ENCODE results near the gene KCNC1.

Gene KCNC1

DNA sequence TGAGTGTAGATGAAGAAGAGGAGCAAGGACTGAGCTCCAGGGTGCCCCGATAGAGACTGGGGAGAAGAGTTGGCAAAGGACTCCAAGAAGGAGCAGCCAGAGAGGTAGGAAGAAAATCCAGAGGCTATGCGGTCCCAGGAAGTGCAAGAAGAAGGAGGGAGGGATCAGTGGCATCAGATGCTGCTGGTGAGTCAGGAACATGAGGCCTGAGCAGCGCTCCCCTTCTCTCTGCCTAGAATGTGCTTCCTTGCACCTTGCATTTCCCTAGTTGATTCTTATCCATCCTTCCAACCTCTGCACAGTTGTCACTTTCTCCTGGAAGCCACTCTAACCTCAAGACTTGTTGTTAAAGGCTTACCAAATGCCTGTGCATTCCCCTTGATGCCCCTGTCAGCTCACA lies 21.3 kb downstream of the KCNC1 start:
- DNase-seq: no peak

DNA sequence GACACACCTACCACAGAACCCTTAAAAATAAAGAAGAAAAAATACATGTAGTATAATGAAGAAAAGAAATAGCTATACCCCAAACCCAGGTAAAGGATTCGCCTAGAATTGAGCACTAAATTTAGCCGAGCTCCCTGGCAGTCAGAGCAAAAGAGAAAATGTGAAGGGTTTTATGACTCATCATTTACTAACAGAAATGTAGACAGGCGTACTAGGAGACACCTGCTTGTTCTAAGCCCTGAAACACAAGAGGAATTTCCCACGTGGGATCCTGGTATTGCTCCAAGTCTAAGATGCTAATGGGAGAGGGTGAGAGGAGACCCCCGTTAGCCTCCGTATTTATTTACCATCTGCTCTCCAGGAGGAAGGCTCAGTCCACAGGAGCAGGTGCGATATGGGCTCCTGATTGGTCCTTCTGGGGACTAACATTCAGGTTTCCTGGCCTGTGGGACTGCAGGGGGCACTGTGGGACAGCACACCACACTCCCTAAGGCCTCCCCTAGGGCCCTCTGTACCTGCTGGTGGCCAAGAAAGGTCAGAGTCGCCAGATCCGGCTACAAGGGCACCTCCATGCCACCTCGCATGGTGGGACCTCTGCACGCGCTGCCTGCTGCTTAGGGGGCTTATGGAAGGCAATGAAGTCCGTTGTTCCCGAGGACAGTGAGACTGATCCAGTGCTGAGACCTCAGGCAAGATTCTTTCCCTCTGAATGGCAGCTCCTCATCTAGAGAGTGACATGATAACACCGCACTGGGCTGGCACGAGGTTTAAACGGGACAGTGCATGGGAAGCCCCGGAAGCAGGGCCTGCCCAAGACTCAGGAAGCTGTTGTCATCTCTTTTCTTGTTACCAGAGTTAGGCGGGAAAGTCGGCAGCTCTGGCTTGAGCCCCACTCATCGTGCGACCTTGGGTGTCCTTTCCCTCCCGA lies 25.8 kb downstream of the KCNC1 start:
- DNase-seq: no peak

DNA sequence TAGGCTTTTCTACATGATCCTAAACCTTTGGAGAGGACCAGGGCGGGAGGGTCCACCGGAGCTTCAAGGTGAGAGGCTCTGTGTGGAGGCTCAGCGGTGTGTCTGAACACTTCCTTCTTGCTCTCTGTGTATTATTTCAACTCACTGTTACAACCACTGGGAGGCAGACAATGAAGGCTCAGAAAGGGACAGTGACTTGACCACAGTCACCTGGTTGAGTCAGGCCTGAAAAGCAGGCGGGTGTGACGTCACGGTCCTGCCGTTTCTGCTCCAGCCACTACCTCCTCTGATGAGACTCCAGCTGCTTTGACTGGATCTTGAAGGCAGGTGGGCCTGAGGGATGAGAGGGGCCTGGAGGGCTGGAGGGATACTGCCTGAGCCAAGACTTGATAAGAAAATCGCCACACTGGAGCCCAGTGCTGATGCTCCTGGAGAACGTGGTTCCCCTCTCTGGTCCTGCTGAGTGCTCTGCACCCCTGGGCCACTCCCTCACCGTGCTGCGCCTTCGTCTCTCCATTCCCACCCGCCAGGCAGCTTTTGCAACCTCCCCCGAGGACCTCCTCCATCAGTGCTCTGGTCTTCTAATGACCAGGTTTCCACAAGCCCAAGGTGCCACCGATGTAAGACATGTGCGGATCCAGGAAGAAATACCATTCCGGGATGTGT lies 27.9 kb downstream of the KCNC1 start:
- no peak for DNase-seq

DNA sequence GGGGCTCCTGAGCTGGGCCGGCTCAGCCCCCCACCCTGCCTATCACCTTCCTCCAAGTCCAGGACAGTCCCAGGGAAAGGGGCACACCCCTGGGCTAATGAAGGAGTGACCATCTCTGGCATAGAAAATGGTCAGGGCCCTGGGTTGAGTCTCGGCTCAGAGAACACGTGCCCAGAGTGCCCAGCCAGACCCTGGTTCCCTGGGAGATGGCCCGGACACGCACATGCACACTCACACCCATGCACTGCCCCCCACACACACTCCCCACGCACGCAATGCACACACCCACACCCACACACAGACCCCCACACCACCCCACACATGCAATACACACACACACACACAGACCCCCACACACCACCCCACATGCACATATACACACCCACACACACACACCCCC lies 28.7 kb downstream of the KCNC1 start:
- DNase-seq: no peak

DNA sequence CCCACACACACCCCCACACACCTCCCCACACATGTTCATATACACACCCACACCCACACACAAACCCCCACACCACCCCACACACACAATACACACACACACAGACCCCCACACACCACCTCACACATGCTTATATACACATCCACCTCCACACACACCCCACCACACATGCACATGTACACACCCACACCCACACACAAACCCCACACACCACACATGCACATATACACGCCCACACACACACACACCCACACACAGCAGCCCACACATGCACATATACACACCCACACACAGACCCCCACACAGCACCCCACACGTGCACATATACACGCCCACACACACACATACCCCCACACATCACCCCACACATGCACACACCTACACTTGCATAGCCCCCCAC lies 29.1 kb downstream of the KCNC1 start:
- no peak for DNase-seq

DNA sequence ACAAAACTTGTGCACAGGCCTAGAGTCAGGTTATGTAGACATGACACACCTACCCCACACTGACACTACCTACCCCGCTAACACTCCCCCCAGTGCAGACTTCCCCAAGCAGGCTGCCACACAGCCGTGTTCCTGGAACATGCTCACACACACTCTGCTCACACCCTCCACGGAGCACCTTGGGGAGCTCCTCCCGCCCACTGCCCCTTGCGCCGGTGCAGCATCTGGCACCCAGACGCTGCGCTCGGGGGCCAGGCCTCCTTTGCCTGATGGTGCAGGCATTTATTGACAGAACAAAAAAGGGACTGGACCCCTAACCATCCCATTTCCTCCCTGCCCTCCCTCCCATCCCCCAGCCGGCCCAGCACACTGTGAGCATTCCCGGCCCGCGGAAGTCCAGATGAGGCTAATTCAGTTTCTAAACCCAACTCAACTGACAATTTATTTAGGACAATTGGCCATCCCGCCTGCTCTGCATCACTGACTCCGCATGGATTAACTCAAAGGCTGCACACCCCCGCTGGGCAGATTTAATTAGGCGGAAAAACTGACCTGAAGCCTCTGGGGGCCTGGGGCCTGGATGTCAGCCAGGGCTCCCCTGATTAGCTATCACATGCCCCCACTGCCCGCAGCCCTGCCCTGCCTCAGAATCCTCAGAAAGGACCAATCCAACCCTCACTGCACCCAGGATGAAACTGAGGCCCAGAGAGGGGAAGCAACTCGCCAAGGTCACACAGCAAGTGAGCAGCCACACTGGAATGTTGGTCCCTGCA lies 30.1 kb downstream of the KCNC1 start:
- DNase-seq: no peak

DNA sequence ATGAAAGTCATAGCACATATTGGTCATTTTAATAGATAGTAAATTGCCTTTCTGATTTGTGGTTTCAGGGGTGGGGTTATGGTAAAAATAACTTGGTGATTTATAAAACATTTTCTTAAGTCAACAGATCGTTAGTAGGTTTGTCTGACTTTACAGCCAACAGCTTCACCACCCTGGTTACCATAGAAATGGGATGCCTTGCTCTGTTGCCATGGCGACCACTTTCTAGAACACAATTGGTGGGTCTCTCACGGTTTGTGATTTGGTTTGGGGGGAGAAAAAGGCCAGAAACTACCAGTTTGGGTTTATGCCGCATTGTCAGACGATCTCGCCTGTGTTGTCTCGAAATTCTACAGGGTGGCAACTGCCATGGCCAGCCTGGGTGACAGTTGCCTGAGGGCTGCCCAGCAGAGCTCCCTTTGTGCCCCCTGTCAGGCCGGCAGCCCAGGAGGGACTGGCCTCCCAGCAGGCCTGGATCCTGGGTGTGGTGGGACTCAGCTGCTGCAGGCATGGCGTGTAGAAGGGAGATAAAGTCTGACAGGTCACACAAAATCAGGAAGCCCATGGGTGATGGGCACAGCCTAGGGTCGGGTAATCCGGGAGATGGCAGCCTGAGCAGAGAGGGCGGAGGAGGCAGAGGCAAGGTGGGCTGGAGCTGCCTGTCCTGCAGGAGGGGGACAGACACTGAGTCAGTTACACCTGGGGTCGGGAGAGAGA lies 30.9 kb downstream of the KCNC1 start:
- DNase-seq: no peak

DNA sequence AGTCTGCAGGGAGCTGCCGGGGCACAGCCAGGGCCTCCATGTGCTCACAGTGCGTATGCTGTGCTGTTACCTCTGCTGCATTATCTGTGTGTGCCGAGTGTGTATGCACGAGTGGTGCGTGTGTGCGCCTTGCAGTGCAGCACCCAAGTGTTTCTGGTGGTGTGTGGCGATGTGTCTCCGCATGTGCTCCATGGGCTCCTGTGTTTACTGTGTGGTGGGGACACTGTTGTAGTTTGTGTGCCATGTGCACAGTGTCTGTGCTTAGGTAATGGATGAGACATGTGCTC lies 31.4 kb downstream of the KCNC1 start:
- no peak for DNase-seq

DNA sequence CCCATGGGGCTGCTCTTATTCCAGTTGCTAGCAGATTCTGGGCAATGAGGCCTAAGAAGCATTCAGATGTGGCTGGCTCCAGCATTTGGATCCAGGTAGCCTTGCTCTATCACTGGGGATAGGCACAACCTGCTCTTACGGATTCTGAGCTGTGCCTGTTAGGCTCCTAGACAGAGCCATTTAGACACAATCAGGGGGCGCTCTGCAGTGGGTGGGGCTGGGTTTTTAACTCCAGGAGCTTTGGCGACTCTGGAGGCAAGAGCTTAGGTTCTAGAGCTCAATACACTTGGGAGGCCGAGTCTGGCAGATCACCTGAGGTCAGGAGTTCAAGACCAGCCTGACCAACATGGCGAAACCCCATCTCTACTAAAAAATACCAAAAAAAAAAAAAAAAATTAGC lies 32.0 kb downstream of the KCNC1 start:
- DNase-seq: no peak

DNA sequence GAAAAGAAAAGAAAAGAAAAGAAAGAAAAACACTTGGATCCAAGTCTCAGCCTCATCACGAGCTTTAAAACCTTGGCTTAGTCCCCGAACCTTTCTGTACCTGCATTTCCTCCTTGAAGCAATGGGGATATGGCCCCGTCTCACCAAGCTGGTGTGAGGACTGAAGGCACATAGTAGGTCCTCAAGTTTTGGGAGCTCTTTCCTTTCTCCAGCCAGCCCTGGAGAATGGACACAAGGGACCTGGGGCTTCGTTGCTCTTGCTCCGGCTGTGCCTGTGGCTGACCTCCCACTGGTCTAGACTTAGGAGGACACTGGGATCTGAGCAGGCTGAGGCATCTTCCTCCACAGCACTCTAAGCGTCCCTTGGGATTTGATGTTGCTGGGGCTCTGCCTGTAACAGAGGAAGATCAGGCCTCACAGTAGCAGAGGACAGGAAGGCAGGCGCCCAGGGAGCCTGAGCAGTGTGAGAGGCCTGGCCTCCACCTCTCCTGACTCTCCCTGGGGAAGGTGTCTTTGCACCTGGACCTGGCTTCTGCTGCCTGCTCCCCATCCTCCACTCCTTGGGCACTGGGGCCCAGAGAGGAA lies 32.8 kb downstream of the KCNC1 start:
- no peak for DNase-seq

DNA sequence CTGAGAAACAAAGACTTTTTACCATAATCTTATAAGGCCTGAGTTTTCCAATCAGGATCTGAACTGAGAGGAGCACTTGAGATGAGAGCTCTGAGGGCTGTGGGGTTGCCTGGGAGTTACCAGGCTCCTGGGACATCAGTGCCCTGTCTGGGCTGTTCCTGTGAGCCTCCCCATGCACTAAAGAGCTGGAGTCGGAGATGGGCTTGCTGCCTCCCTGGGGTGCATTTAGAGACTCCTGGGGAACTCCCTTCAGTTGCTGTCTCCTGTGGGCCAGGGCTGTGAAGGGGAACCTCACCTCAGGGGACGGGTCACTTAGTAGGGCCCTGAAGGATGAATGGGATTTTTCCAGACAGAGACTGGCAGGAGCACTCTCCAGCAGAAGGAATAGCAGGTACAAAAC lies 33.3 kb downstream of the KCNC1 start:
- no peak for DNase-seq

DNA sequence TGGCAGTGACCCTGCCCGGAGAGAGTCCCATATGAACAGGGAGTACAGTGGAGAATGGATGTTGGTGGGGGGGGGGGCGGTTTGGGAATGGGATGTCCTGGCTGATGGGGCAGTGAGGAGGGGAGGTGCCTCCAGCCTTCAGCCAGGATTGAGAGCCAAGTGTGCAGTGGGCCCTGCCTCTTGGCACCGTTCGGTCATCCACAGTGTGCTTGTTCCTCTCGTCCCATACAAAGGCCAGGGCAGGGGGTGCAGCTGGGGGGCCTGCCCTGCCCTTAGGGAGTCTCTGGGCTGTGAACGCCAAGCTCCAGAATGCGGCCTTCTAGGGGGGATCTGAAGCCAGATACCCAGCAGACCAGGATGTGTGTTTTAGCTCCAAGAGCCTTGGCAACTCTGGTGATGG lies 34.0 kb downstream of the KCNC1 start:
- DNase-seq: no peak

DNA sequence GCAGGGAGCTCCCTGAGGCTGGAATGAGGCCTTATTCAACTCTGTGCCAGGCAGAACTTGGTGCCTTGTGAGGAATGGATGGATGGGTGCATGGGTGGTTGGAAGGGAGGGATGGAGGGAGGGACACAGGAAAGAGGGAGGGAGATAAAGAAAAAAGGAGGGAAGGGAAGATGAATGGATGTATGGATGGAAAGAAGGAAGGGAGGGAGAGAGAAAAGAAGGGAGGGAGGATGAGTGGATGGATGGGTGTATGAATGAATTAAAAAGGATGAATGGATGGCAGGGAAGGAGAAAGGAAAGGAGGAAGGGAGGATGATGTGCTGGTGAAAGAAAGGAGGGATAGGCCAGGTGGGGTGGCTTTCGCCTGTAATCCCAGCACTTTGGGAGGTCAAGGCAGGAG lies 34.6 kb downstream of the KCNC1 start:
- no peak for DNase-seq

DNA sequence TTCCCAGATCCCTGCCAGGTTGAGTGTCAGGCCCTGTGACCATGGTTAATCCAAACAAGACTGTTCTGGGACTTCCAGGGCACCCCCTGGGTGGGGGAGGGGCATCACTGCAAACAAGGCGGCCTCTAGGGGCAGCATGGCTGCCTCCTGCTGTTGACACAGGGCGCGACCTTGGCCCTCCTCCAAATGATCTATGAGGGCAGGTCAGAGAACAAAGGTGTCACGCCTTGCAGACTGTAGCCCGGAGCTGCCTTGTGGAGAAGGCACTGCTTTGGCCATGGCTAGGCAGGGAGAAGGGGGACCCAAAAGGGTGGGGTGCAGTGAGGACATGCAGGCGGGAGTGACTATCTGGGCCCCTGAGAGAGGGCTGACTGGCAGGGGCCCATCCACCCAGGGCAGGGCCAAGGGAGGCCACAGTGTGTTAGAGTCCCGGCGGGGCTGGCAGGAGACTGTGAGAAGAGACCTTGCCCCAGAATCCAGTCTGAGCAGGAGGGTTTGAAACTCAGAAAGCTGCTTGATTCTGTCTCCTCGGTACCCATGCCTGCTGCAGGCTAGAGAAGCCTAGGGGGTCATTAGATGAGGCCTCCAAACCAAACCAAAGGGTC lies 35.6 kb downstream of the KCNC1 start:
- no peak for DNase-seq

DNA sequence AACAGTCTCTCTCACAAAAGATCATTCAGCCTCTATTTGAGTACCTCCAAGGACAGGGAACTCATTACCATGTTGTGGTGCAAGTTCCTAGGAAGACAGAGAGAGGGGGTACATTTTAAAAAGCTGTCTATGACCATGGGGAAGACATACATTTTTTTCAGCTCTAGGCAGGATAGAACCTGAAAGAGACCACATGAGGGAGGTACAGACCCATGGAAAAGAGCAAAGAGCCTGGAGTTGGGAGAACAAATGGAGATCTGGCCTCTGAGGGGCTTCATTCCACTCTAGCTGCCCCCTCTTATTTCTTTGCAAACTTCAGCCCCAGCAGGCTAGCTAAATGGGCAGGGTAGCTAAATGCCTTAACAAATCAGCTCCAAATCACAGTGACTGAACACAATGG lies 36.3 kb downstream of the KCNC1 start:
- no peak for DNase-seq

DNA sequence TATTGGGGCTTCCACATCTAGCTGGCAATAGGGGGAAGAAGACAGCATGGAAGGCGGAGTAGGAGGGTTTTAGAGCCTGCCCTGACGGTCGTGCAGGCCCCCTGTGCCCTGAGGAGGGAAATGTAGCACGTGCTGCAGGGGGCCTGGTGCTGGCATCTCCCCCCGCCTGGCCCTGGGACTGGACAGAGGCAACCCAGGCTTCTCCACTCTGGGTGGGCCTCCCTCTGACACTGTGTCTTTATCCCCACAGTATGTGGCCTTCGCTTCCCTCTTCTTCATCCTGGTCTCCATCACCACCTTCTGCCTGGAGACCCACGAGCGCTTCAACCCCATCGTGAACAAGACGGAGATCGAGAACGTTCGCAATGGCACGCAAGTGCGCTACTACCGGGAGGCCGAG lies 36.8 kb downstream of the KCNC1 start:
- no peak for DNase-seq

DNA sequence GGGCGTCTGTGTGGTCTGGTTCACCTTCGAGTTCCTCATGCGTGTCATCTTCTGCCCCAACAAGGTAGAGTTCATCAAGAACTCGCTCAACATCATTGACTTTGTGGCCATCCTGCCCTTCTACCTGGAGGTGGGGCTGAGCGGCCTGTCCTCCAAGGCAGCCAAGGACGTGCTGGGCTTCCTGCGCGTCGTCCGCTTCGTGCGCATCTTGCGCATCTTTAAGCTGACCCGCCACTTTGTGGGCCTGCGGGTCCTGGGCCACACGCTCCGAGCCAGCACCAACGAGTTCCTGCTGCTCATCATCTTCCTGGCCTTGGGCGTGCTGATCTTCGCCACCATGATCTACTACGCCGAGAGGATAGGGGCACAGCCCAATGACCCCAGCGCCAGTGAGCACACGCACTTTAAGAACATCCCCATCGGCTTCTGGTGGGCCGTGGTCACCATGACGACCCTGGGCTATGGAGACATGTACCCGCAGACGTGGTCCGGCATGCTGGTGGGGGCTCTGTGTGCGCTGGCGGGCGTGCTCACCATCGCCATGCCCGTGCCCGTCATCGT lies 37.3 kb downstream of the KCNC1 start:
- no peak for DNase-seq

DNA sequence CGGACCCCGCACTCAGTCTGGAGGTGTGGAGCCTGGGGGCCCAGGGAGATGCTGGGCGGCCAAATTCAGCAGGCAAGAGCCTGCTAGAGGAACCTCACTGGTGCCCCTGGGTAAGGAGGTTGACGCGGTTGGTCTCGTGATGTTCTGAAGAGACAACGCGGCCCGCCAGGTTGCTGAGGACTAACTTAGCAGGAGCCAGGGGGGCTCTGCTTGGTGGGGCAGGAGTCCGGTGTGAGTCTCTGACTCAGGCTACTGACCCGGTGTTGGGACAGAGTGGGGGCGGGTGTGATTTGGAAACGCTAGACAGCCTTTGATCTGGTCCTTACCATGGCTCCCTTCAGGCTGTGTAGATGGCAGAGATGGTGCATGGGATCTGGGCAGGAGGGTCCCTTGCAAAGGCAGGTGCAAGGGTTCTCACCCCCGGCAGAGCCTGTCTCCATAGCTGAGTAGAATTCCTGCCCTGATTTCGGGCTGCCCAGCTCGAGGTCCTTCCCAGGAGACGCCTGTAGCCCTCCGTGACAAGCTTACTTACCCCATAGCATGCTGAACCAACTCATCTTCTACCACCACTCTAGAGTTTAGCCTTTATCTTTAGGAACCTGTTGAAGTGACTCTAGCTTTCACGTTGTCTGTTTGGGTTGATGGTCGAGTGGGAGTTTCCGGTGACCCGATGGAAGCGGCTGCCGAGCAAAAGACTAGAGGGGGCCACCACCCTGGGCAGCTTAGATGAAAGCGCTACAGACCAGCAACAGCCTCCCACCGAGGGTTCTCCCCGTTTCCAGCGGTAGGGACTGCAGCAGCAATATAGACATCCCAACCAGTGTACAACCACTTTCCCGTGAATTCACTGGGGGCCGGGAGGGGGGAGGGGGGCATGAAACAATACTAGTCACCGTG lies 38.4 kb downstream of the KCNC1 start:
- DNase-seq: no peak

DNA sequence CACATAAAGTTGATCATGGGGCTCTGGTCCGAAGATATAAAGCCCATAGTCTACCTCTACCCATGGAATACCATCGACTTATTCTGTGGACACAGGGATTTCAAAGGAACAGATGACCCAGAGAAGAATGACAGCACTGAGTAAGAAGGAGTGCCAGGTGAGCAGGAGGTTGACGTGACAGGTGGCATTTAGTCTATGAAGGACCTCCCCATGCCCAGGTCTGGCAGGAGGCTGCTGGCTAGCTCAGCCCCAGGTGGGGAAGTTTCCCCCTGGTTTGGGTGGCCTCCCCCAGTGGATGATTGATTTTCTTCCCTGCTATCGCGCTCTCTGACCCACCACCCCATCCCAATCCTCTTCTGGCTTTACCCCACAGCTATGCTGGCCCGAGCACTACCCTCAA lies 39.1 kb downstream of the KCNC1 start:
- DNase-seq: no peak

DNA sequence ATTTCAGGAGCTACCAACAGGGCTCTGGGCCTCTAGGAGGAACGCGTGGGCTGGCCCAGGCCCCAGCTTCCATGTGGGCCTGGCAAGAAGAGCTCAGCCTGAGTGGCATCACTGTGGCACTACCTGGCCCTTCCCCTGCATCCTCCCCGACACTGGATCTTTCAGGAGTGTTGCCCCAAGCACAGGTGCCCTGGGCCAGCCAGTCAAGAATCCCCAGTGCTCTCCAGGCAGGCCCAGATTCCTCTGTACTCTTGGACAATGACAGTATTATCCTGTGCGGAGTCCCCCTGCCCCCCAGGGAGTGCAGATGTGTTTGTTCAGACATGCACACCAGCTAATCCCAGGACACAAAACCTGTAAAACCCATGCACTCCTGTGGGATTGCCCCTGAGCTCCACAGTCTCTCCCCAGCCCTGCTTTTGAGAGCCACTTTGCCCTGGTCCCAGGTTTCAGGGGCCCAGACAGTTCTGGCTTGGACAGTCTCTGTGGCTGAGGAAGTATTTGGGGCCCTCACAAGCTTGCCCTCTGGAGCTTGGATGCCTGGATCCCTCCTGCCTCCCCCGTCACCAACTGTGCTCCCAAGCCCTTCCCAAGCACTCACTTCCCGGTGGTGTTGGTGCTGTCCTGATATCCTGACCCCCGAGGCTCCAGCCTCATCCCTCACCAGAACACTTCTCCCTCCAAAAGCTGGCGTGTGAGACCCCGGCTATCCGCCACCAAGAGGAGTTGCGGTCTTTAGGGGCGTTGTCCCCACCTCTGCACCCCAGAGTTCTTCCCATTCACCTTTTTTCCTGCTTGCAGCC lies 39.9 kb downstream of the KCNC1 start:
- DNase-seq: no peak

Measured in activated naive CD4-positive, alpha-beta T cell (primary cell).